Panc1 (cell line): ENCODE results near the gene PLS3.

Source experiments
- POLR2AphosphoS5 ChIP-seq: IDR thresholded peaks from 2 replicates; pipeline ENCODE4 v1.6.1; 2012; ENCODE audit warnings: mild to moderate bottlenecking, low read depth, low read length, moderate library complexity
- SIN3A ChIP-seq: IDR thresholded peaks from 2 replicates; pipeline ENCODE4 v1.6.1; 2012; ENCODE audit warnings: low read depth, mild to moderate bottlenecking, low read length, moderate library complexity, borderline replicate concordance; ENCODE audit not compliant: insufficient read depth
- TCF7L2 ChIP-seq: IDR thresholded peaks from 2 replicates; pipeline ENCODE4 v1.6.1; 2011; ENCODE audit warnings: mild to moderate bottlenecking, low read depth, low read length, inconsistent platforms
- TF ChIP-seq, protein P1 (sequence below): fragments of 450-650 bp; IDR thresholded peaks from 2 replicates; pipeline ENCODE4 v1.5.1; 2017; ENCODE audit warnings: mild to moderate bottlenecking

DNA sequence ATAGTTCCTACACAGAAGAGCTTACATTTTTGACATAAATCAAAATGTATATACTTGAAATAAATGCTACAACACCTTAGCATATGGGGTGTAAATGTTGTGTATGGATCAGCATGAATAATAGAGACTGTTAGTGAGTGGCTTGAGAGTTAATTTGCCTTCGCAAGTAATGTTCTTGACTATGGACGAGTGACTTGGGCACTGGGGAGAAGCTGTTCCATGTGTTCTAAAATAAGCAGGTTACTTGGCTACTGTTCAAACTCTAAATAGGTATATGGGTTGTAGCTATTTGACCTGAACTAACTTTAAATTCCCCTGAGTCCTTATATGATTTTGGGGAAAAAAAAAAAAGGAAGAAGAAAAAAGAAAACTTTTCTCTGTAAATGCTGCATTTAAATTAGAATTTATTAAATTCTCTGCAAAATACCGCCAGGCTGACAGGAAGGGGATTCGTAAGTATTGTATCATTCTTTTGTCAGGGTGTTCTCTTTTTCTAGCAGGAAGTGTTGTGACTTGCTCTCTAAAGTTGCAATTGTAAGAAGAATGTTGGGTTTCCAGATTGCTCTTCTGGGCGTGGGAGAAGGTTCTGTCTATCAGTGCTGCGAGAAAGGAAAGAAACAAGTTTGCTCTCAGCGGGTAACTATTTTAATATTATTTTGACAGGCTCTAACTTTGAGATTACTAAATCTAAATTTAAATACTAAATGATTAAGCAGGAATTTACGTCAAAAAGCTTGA lies 32.2 kb downstream of the PLS3 start:
- TF ChIP-seq POLR2AphosphoS5 (no peak), SIN3A (no peak), TCF7L2 (no peak)
- TF ChIP-seq, protein P1, sequence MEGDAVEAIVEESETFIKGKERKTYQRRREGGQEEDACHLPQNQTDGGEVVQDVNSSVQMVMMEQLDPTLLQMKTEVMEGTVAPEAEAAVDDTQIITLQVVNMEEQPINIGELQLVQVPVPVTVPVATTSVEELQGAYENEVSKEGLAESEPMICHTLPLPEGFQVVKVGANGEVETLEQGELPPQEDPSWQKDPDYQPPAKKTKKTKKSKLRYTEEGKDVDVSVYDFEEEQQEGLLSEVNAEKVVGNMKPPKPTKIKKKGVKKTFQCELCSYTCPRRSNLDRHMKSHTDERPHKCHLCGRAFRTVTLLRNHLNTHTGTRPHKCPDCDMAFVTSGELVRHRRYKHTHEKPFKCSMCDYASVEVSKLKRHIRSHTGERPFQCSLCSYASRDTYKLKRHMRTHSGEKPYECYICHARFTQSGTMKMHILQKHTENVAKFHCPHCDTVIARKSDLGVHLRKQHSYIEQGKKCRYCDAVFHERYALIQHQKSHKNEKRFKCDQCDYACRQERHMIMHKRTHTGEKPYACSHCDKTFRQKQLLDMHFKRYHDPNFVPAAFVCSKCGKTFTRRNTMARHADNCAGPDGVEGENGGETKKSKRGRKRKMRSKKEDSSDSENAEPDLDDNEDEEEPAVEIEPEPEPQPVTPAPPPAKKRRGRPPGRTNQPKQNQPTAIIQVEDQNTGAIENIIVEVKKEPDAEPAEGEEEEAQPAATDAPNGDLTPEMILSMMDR = no peak
